HUDEP-2 (cell line): ENCODE results near the gene RREB1.
A peak's percentile ranks its signal among the peaks of the same experiment; 100 is the strongest.

Source experiments
- DNase-seq, 76 experiments: peaks; one replicate each; lab custom pipeline; 2025; ENCODE audit not compliant: unreplicated experiment in 76 of 76; lab: John Stamatoyannopoulos, UW

The RREB1 gene

DNA sequence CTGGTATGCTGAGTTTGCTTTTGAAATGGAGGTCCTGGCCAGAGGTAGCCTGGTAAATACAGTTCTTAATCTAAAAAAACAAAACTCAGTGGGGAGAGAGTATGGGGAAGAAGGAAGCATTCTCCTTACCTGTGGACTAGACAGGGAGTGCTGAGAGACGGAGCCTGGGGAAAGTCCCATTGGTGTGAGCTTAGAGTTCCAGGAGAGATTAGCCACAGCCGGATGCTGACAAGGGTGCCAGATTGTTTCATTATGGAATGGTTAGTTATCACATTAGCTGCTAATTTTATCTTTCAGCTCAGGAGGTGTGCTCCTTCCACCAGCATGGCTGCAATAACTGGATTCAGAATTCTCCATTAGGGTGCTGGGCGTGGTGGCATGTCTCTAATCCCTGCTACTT lies 75.9 kb downstream of the RREB1 start:
- DNase-seq = no peak

DNA sequence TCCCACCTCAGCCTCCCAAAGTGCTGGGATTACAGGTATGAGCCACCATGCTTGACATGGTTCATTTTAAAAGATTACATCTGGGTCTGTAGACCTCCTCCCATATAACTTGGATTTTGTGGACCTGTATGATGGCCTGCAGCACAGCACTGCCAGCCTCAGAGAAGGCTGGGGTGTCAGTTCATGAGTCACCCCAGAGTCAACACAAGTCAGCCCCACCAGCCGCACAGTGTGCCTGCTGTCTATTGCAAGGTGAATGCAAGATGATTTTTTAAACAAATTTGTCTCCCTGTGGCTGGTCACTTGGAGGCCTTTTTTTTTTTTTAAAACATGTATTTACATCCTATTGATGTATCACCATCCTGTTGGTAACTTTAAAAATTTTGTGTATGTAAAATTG lies 76.7 kb downstream of the RREB1 start:
- DNase-seq = no peak

DNA sequence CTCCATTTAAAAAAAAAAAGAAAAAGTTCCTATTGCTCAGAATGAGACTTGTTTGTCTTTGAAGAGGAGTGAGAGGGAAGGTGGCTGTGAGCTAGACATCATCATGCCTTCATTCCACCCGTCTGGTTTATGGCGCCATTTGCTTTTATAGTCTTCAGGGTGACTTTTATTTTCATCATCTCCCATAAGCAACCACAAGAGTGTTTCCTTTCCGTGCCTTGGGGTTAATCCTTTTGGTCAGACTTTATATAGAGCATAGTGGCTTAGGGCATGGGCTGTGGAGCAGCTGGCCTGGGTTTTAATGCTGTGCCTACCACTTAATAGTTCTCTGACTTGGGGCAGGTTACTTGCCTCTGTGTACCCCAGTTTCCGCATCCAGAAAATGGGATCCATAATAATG lies 77.8 kb downstream of the RREB1 start:
- no peak for DNase-seq

DNA sequence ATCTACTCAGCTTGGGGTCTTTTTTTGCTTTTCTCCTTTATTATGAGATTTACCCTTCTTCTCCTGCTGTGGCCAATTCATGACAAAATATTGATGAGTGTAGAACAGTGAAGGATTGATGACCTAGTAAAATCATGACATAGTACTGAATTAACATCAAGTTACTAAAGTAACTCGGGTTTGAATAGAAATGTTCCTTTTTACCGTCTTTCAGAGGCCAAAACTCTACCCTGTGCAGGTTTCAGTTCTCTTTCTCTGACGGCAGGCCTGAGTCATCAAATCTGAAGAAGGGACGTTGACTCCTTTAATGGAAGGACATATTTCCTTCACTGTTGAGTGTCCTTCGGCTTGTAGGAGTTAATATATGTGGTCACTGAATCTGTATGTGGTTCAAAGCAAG lies 80.7 kb downstream of the RREB1 start:
- no peak for DNase-seq

DNA sequence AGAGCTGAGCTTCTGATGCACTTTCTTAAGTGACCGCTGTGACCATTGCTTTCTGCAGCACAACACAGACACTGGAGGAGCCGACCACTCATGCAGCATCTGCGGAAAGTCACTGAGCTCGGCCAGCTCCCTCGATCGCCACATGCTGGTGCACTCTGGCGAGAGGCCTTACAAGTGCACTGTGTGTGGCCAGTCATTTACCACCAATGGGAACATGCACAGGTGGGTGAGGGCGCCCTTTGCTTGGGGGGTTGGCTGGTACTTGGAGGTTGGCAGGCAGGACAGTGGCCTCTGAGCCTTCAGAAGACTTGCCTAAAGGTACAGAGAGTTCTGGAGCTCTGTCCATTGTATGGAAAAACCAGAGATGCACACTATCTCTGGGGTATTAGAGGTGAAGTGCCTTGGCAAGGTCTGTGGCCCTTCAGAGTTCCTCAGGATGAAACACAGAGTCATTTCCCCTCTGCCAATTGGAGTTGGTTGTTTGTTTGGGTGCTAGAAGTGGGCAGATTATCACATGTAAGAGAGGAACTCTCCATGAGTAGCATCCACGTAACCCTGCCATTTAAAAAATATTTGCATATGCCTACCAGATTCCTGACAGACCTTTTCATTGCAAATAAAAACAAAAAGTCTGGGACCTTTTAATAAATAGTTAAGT lies 81.5 kb downstream of the RREB1 start:
- DNase-seq = no peak

DNA sequence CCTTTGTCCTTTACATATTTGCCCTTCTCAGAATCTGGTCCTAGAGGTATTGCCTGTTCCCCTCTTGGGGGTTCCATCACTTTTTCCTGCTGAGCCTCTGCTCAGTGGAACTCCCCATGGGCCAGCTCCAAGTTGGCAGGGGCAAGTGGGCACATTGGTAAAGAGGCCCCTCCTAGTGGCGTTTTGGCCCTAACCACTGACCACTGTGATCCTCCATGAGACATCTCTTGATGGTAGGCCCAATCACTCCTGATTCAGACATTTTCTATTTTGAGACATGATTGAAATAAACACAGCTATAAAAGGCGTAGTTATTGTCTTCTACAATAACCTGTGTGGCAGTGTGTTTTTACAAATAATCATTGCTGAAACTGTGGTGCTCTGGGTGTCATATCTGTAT lies 83.0 kb downstream of the RREB1 start:
- no peak for DNase-seq

DNA sequence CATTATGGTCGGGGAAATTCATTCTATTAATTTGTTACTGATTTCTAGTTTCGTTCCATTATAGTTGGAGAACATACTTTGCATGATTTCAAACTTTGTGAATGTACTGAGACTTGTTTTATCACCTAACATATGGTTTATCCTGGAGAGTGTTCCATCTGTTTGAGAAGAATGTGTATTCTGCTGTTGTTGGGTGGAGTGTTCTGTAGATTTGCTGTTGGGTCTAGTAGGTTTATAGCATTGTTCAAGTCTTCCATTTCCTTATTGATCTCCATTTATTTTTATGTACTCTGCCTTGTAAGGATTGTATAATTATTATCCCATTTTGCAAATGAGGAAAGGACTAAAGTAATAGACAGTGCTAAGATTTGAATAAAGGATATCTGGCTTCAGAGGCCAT lies 85.4 kb downstream of the RREB1 start:
- DNase-seq = peak in 1 of 76 experiments; percentile 14

DNA sequence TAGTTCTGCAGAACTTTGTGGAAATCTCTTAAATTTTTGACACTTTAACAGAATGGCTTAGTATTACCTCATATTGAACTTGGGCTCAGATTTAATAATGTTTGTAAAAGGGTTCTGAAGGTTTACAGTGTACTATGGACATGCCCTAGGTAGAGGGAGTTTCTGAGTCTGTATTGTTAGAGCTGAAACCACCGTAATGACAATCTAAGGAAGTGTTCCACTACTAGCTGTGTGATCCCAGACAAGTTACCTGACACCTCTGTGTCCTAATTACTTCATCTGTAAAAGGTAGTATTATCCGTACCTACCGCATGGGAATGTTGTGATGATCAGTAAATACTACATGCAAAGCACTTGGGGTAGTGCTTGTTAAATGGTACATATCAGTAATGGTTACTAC lies 86.9 kb downstream of the RREB1 start:
- no peak for DNase-seq

DNA sequence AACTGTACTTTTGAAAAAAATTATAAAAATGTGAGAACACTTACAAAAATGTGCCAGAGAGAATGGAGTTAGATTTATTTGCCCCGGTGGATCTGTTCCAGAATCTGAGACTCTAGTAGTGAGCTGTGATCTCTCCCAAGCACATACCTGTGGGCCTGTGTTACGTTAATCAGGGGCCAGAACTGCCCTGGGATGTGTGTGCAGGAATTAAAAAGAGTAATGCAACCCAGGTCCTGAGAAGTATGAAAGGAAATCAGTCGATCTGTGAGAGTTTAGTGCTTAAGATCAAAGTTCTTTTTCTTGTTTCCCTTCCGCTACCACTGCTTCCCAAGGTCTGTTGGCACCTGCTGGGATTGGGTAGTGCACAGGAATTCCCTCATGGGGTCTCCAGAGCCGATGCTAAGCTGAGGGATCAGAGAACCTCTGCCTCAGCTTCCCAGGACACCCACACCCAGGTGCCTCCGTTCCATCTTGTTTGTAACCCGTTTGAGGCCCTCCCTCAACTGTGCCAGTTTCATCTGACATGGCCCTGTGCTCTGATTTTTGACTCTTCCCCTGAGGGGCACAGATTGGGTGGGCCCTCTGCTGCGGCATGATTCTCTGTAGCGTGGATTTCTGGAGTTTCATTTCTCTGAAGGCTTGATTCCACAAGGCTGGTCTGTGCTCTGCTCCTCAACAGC lies 87.7 kb downstream of the RREB1 start:
- DNase-seq = peak in 1 of 76 experiments; percentile 61

DNA sequence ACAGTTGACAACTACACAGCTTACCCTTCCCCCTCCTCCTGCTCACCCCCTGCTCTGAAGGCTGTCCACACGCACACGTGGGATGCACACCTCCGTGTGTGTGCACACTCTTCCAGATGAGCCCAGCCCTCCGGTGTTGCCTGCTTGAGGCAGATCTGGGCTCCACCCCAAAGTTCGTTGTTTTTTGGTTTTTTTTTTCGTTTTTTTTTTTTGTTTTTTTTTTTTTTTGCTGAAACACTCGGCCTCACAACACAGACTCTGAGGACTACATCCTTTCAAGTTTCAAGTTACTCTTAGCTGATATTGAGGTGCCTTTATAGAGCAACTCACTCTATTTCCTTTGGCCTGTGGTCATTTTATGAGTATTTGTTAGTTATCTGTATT lies 88.2 kb downstream of the RREB1 start:
- DNase-seq = peak in 69 of 76 experiments; percentile 17 to 87 (median 64)

DNA sequence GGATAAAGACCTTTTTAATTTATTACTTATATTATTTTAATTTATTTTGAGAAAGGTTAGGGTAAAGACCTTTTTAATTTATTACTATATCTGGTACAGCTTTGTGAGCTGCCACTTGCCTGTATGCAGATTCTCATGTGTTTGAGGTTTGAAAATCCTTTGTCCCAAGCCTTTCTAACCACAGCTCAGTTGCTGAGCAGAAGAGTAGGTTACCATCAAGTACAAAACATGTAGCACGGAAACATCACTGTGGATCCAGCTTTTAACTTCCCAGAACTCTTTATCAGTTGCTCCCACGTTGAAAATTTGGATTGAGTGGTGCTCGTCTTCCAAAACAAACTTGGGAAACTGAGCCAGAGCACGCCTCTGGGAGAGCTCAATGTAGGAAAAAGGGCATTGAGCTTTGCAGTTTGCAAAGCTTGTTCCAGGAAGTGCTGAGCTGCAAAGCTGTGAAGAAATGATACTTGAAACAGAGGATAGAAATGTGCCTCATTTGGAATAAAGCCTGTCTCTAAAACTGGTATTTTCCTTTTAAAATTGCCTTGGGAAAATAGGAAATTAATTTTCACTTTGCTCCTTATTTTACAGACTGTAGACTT lies 89.0 kb downstream of the RREB1 start:
- no peak for DNase-seq

DNA sequence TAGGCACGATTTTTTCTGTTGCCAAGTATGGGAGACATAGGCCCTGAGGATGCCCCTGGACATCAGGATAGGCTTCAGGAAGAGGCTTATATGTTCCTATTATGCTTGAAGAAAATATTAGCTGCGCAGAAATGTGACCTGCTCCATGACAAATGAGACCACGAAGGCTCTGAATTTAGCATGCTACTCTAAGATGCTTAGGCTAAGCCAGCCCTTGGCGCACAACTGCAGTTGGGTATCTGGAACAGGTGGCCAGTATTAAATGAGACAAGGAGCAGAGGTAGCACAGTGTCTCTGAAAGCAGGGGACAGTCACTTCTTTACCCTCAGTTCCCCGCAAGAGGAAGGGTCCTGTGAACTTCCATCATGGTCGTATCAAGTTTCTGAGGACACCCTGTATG lies 90.0 kb downstream of the RREB1 start:
- no peak for DNase-seq

DNA sequence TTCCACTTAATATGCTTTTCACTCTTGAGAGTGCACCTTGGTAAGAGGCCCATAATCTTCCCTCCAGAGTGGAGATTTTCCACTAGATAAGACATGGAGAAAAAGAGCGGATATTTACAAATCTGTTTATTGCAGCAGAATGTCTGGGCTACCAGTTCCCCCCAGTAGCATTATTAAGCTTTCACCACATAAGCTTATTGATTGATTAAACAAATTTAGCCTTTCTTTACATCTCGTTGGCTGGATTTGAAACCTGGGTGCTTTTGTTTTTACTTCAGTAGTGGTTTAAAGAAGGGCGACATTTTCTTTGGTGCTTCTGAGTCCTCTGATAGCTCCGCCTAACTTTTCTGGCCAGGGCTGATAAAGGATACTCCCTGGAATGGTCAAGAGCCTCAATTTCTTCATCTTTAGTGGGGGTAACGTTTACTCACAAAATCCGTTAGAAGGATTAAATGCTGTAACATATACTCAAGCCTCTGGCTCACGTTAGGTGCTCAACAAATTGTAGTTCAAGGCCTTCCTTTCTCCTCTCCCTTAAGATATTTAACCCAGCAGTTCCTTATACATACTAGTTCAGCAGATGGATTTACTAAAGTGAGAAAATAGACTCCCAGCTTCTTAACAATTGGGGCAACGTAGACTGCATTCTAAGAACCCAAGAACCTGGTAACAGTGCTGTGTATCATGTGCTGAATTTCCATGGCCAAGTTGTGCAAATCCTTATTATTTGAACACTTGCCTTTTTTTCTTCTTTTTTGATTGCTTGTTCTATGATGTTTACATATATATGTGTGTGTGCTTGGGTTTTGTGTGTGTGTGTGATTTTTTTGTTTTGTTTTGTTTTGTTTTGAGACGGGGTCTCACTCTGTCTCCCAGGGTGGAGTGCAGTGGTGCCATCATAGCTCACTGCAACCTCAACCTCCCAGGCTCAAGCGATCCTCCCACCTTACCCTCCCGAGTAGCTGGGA lies 91.4 kb downstream of the RREB1 start:
- peak in 70 of 76 experiments; percentile 22 to 93 (median 72) for DNase-seq

DNA sequence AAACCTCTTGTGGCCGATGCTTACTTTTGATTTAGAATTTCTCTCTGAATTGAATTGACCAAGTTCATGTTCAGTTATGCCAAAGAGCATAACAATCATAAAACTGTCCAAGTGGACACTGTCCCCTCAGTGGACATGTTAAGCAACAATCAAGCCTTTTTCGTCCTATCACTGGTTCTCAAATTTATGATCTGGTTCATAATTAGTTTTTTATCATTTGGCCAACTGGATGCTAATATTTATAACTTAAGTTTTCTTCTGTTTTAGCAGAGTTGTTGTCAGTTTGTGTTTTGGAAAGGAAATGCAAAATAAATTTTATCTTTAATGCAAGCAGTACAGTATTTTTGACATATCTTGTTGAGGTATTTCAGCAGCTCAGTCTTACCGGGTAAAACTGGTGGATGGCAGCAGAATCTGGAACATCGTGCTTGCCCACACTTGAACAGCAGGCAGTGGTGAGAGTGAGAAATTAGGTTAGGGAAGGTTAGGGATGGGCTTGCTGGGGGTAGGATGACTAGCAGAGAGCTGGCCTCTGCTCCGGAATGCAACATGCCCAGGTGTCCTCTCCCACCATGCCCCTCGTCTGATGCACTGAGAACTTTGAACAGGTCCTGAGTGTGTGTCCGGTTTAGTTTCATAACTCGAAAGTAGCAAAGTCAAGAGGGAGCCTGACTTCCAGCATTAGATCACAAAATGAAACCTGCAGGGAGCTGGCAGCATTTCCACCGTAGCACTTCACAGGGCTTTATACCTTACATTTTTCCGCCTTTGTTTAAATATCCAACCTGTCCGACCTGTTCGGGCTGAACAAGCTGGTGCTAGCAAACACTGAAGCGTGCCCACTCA lies 93.1 kb downstream of the RREB1 start:
- DNase-seq = peak in 49 of 76 experiments; percentile 14 to 68 (median 41)

DNA sequence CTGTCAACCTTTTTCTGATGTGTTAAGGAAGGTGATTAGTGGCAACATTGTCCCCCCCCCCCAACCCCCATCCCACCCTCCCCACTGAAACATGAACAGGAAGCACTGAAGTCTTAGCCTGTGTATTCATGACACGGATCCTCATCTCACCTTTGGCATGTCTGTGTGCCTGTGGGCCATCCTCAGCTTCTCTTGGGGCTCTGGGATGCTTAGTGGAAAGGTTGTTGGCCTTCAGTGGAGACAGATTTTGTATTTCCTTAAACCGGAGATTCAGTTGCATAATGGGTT lies 93.6 kb downstream of the RREB1 start:
- peak in 15 of 76 experiments; percentile 24 to 67 (median 45) for DNase-seq

DNA sequence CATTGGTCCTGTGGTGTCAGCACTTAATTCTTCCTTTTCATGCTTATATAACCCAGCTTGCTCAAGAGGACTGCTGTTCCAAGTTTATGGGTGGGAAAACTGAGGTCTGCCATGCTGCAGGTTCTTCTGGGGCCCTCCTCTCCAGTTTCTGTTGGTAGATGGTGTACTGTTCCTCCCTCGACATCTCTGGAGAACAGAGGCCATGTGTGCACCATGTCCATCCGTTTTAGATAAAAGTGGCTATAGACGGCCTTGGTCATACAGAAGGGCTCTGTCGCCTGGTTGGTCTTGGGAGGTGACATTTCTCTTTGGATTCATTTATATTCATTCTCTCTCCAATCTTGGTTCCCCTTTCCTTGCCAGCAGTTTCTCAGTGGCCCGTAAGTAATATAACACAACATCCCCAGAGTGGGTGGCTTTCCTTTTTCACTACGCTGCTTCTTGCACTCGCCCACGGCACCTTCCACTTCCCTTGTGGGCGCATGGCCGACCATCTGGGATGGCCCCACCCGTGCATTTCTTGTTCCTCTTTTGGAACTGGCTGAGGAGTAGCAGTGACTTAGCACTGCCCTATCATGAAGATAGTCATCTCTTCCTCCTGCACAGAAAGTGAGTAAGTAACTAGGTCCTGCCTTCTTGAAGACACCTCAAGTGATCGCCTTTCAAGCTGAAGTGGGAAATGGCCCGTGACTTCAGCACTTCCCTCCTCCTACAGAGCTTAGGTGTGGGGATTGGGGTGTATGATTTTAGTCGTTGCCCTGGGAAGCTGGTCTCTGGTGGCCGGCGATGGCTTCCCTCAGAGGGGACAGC lies 94.2 kb downstream of the RREB1 start:
- DNase-seq = peak in 73 of 76 experiments; percentile 25 to 93 (median 76)

DNA sequence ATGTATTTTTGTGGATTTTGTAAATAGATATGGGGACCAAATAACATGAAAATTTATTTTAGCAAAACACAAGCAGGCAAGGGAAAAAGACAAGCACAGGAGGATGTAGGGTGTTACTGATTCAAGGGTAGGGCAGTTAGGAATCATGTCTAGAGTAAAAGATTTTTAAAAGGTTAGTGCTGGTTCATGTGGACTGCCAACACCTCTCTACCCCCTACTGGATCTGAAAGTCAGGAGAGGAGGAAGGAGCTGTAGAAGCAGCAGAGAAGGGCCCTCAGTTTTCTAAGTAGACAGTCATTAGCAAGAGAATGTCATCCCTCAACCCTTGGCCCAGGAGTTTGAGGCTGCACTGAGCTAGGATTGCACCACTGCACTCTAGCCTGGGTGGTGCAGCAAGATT lies 95.2 kb downstream of the RREB1 start:
- DNase-seq = peak in 1 of 76 experiments; percentile 12

DNA sequence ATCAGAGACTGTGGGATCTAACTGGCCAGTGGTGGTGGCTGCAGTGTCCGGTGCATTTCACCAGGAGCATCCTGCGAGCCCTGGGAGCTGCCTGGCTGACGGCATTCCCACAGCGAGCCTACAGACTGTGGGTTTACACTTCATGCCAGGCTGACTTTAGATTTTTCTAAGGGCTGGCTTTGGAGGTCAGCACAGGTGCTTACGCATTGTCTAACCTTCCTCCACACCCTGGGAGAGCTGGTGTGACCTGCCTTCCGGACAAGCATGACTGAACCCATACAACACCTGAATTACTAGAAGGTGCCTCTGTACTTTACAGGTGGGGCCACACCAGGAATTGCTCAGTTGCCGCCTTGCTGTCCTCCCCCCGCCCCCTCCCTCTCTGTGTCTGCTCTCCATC lies 96.2 kb downstream of the RREB1 start:
- DNase-seq = no peak

DNA sequence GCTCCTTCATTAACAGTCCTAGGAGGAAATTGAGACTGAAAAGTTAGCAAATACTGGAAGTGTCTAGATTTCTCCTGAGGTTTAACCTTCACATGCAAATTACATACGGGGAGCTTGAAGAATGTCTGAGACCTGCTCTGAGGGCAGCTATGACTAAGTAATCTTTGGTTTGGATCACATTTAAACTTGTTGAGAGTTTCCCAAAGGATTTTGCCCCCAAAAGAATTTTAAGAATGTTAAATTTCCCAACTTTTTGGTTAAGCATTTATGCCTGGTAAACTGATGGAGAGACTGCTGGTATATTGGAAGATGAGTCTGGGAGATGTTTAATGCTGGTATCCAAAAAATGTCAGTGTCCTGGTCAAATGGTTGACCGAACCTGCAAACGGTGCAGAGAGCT lies 97.0 kb downstream of the RREB1 start:
- DNase-seq = no peak
